ENCODE data around the gene SNX1.
A peak's percentile ranks its signal among the peaks of the same experiment; 100 is the strongest.

The SNX1 gene

DNA sequence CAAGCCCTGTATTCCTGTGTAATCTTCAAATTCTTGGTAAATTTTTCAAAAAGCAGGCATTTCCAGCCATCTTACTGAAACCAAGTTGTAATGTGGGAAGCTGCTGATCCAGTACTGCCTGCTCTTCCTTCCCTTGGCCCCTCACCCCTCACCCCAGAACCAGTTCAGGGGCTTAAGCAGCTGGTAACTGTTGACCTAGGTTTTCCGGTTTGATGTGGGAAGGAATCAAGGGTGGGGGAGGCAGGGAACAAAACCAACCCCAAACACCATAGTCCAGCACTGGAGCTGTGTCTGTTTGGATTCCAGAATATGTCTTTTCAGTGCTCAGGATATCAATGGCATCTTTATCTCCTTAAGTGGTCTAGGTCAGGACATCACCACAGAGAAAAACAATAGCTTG is 26.7 kb downstream of the SNX1 start:
- no peaks in the 10 kb centered on the region for H3K27me3 Mint-ChIP-seq
- H3K36me3 Mint-ChIP-seq (ENCODE audit: low read depth) = peaks cover 88% of the 10 kb centered on the region
- H3K9me3 Mint-ChIP-seq = no peaks in the 10 kb centered on the region
- no peaks in the 10 kb centered on the region for H3K4me1 Mint-ChIP-seq (ENCODE audit: low read depth)
- DNase-seq = no peak
- H3K4me3 Mint-ChIP-seq = no peak overlapping the region
- no peak overlapping the region for H3K27ac Mint-ChIP-seq

DNA sequence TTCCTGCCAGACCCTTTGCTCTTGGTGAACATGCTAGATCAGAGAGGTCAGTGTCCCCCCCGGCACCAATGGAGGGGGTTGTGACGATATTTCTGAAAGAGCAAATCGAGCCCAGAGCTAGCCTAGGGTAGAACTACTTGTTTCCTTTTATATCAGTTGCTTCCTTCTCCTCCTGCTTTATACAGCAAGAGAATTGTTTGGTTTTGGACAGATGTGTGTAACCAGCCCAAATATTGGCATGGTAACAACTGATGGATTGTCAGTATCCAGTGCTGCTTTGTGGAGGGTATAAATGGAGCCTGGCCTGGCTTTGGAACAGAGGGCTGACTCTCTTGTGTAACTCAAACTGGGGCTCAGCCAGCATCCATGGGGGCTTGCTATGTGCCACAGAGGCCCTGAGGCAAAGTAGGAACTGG is 27.2 kb downstream of the SNX1 start:
- H3K4me3 Mint-ChIP-seq = no peak overlapping the region
- peaks cover 88% of the 10 kb centered on the region for H3K36me3 Mint-ChIP-seq (ENCODE audit: low read depth)

DNA sequence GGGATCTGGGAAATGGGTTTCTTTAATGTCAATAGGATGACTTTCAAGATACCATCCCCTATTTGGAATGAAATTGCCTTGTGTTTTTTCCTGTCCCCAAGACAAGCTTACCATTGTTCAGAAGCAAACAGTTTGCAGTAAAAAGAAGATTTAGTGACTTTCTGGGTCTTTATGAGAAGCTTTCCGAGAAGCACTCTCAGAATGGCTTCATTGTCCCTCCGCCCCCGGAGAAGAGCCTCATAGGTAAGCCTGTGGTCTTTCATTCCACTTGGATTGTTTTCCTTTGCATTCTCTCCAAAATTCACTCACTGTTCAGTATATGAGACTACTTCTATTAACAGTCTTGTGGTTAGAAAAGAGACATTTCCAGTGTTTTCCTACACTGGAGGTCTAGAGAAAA is 30.2 kb downstream of the SNX1 start:
- DNase-seq = no peak
- peak overlapping the region; percentile 20 for H3K27ac Mint-ChIP-seq
- H3K4me1 Mint-ChIP-seq (ENCODE audit: low read depth) = no peaks in the 10 kb centered on the region
- peaks cover 90% of the 10 kb centered on the region for H3K36me3 Mint-ChIP-seq (ENCODE audit: low read depth)
- no peaks in the 10 kb centered on the region for H3K9me3 Mint-ChIP-seq
- H3K4me3 Mint-ChIP-seq = no peak overlapping the region
- no peaks in the 10 kb centered on the region for H3K27me3 Mint-ChIP-seq

More for the DNA sequence above, 27.2 kb downstream of the SNX1 start:
- no peaks in the 10 kb centered on the region for H3K4me1 Mint-ChIP-seq (ENCODE audit: low read depth)
- H3K9me3 Mint-ChIP-seq = no peaks in the 10 kb centered on the region
- no peaks in the 10 kb centered on the region for H3K27me3 Mint-ChIP-seq
- H3K27ac Mint-ChIP-seq = no peak overlapping the region
- no peak for DNase-seq

DNA sequence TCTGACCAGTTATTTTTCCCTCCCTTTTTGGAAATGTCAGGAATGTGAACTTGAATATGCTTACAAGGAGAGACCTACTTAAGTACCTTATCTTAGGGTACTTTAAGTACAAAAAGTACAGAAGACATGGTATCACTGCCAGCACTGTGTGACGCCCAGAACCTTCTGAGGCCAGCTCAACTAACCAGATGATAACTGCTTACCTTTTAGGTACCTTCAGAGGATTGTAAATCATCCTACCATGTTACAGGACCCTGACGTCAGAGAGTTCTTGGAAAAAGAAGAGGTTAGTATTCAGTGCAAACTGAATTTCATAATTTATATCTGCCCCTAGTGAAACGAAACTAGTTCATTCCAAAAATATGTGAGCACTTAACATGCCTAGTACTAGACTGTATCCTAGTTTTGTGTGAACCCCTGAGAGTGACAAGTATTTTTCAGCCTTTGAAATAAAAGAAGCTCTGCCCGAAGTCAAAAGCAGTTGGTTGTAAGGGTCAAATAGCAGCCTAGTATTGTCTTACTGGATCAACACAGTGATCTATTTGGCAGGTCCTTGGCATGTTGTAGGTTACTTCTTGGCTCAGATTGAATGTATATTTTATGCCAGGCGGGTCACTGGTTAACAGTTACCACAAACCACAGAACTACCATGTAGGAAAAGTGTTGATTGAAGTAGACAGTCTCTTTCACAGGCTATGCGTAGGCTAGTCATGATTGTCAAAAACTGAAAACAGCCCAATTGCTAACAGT is 31.9 kb downstream of the SNX1 start:
- H3K9me3 Mint-ChIP-seq = no peaks in the 10 kb centered on the region
- no peak overlapping the region for H3K27ac Mint-ChIP-seq
- DNase-seq = no peak
- no peak overlapping the region for H3K4me3 Mint-ChIP-seq
- H3K27me3 Mint-ChIP-seq = no peaks in the 10 kb centered on the region
- H3K4me1 Mint-ChIP-seq (ENCODE audit: low read depth) = no peaks in the 10 kb centered on the region
- peaks cover 96% of the 10 kb centered on the region for H3K36me3 Mint-ChIP-seq (ENCODE audit: low read depth)

DNA sequence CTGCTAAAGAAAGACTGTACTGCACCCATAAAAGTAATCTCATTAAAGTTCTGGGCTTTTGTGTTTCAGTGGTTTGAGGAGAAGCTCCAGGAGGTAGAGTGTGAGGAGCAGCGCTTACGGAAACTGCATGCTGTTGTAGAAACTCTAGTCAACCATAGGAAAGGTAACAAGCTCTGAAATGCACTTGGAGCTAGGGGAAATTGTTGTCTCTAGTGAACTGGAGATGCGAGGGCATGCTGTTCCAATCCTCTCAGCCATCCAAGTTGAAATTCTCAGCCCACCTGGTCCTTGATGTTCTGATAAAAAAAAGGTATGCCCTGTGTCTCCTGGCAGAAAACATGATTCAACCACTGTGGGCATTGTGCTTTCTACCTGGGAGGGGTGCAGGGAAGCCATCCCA is 34.4 kb downstream of the SNX1 start:
- no peak overlapping the region for H3K4me3 Mint-ChIP-seq
- H3K27ac Mint-ChIP-seq = no peak overlapping the region
- no peak for DNase-seq
- H3K27me3 Mint-ChIP-seq = no peaks in the 10 kb centered on the region
- no peaks in the 10 kb centered on the region for H3K4me1 Mint-ChIP-seq (ENCODE audit: low read depth)
- H3K9me3 Mint-ChIP-seq = no peaks in the 10 kb centered on the region
- H3K36me3 Mint-ChIP-seq (ENCODE audit: low read depth) = peaks cover 96% of the 10 kb centered on the region

DNA sequence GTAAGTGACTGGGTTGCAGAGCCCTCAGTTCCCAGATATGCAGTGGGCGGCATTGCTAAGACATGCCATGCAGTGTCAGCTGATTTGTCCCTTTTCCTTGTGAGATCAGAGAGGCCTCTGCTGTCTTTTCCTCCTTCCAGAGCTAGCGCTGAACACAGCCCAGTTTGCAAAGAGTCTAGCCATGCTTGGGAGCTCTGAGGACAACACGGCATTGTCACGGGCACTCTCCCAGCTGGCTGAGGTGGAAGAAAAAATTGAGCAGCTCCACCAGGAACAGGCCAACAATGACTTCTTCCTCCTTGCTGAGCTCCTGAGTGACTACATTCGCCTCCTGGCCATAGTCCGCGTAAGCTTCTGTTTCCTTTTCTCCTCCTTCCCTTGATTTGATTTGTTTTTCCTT is 35.8 kb downstream of the SNX1 start:
- H3K4me1 Mint-ChIP-seq (ENCODE audit: low read depth) = no peaks in the 10 kb centered on the region
- H3K9me3 Mint-ChIP-seq = no peaks in the 10 kb centered on the region
- H3K36me3 Mint-ChIP-seq (ENCODE audit: low read depth) = peaks cover 97% of the 10 kb centered on the region
- H3K27me3 Mint-ChIP-seq = no peaks in the 10 kb centered on the region
- DNase-seq = no peak
- no peak overlapping the region for H3K4me3 Mint-ChIP-seq
- no peak overlapping the region for H3K27ac Mint-ChIP-seq

DNA sequence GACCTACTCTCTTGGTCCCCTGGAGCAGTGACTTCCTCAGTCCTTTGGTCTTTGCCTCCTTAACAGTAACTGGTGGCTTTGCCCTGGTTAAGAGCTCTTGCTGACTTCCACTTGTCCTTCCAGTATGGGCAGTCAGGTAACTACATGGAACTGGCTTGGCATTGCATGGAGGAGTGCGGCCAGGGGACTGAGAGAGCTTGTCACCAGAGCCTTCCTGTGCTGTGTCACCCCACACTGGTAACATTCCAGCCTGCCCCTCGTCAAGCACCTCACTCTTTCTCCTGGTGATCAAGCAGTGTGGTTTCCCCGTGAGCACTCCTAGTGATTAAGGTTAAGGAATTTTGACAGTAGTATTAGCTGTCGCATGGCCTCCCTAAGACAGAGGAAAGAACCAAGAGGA is 36.4 kb downstream of the SNX1 start:
- Mint-ChIP-seq H3K4me1 (ENCODE audit: low read depth) (no peaks in the 10 kb centered on the region), H3K9me3 (no peaks in the 10 kb centered on the region), H3K4me3 (no peak overlapping the region), H3K27me3 (no peaks in the 10 kb centered on the region), H3K36me3 (ENCODE audit: low read depth) (peaks cover 98% of the 10 kb centered on the region), H3K27ac (peak overlapping the region; percentile 6)
- DNase-seq = no peak

DNA sequence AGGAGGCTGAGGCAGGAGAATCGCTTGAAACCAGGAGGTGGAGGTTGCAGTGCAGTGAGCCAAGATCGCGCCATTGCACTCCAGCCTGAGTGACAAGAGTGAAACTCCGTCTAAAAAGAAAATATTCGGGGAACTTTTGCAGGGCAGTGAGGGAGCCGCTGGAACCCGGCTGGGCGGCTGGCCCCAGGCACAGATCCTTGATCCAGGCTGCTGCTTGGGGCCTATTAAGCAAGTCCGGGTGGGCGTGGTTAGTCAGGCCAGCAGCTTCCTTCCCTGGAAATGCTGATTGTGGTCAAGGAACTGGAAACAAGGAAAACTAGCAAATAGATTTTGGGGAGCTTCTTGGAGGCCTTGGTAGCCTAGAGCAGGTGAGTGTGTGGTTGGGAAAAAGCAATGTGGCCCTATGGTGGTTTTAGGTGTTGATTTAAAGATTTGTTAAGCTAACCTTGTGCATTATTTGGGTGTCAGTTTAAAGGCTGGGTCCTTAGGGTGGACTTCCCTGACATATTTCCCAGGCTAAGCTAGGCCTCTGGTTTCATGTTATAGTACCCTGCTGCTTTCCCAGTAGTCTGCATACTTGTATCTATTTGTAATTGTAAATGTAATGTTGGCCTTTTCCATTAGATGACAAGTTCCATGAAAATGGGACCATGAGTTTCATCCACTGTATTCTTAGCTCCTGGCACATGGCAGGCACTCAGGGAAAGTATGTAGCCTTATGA is 38.0 kb downstream of the SNX1 start:
- H3K27ac Mint-ChIP-seq = no peak overlapping the region
- H3K9me3 Mint-ChIP-seq = no peaks in the 10 kb centered on the region
- no peaks in the 10 kb centered on the region for H3K27me3 Mint-ChIP-seq
- DNase-seq = no peak
- H3K36me3 Mint-ChIP-seq (ENCODE audit: low read depth) = peaks cover 97% of the 10 kb centered on the region
- H3K4me1 Mint-ChIP-seq (ENCODE audit: low read depth) = no peaks in the 10 kb centered on the region
- H3K4me3 Mint-ChIP-seq = no peak overlapping the region

DNA sequence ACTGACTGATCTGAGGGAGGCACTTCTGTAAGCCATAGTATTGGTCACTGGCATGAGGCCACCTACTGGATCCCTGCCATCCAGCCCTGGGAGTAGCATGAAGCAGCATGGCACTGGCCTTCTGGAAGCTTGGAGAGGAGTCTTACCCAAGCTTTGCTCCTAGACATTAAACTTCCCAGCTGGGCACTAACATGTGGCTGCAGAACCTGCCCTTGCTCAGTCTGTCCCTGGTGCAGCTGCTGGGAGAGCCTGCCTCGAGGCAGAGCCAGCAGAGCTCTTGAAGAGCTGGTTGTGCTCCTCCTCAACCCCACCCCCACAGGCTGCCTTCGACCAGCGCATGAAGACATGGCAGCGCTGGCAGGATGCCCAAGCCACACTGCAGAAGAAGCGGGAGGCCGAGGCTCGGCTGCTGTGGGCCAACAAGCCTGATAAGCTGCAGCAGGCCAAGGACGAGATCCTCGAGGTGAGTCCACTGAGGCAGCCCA is 38.6 kb downstream of the SNX1 start:
- Mint-ChIP-seq H3K9me3 (no peaks in the 10 kb centered on the region), H3K36me3 (ENCODE audit: low read depth) (peaks cover 94% of the 10 kb centered on the region), H3K4me3 (no peak overlapping the region), H3K27ac (no peak overlapping the region), H3K4me1 (ENCODE audit: low read depth) (no peaks in the 10 kb centered on the region), H3K27me3 (no peaks in the 10 kb centered on the region)
- no peak for DNase-seq

DNA sequence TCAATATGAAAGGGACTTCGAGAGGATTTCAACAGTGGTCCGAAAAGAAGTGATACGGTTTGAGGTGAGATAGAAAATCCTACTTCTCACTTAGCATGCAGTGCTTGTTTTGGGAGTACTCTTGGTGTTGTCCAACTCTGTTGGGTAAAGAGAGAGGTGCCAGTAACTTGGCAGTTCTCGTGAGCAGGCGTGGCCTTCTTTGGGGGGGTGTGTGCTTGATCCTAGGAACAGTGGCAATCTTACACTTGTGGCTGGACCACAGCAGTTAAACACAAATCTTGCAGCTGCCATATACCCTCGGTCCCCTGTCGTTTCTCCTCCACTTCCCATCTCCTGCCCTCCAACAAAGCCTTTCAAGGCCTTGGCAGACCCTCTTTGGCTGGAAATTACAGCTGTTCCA is 40.6 kb downstream of the SNX1 start:
- no peaks in the 10 kb centered on the region for H3K4me1 Mint-ChIP-seq (ENCODE audit: low read depth)
- H3K27ac Mint-ChIP-seq = no peak overlapping the region
- H3K4me3 Mint-ChIP-seq = no peak overlapping the region
- H3K9me3 Mint-ChIP-seq = no peaks in the 10 kb centered on the region
- H3K27me3 Mint-ChIP-seq = no peaks in the 10 kb centered on the region
- DNase-seq = no peak
- H3K36me3 Mint-ChIP-seq (ENCODE audit: low read depth) = peaks cover 84% of the 10 kb centered on the region

DNA sequence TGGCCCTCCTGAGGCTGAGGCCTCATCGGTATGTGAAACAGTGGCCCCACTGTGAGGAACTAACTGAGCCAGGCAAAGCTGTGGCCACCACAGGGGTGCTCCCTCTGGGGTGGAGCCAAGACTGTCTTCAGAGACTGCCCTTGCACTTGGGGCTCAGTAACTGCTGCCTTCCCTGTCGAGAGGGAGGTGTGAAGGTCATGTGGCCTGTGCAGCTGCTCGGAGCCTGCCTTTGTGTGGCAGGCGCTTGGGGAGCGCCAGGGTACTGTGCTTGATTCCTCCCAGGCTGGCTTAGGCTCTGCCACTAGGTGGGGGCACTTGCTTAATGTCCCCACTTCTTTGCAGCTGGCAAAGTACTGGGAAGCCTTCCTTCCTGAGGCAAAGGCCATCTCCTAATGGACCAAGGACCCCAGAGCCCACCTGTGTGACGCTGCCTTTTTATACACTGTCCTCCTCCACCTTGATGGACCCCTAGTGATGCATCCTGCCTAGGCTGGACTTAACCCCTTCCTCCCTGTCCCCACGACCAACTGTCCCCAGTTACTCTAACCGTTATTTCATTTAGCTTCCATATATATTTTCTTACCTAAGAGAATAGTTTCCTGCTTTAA is 41.5 kb downstream of the SNX1 start:
- no peak overlapping the region for H3K27ac Mint-ChIP-seq

DNA sequence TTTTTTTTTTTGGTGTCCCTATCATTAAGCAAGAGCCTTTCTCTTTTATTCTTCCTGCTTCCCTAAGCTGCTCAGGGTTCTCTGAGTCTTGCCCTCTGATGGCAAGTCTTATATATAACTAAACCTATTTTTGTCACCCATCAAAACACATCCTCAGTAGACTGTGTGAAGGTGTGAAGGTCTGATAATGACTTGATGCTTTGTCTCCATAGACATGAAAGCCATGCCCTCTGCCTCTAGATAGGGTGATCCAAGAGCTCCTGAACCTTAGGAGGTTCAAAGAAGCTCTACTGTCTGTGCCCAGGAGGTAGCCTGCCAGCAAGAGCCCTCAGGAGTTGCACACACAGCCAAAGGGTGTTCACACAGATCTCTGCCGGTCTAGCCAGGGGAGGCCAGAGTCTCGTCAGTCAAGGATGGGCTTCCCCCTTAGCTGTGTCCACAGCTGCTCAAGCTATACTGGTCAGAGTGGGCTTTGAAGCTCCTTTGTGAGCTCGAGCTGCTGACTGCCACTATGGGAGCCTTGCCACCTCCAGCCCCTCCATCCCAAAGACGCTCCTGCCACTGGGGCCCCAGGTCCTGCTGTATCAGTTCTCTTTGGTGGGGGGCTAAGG is 42.7 kb downstream of the SNX1 start:
- no peaks in the 10 kb centered on the region for H3K27me3 Mint-ChIP-seq
- no peaks in the 10 kb centered on the region for H3K9me3 Mint-ChIP-seq
- DNase-seq = no peak
- no peak overlapping the region for H3K4me3 Mint-ChIP-seq
- H3K27ac Mint-ChIP-seq = peak overlapping the region; percentile 26
- no peaks in the 10 kb centered on the region for H3K4me1 Mint-ChIP-seq (ENCODE audit: low read depth)
- peaks cover 81% of the 10 kb centered on the region for H3K36me3 Mint-ChIP-seq (ENCODE audit: low read depth)

More for the DNA sequence above, 41.5 kb downstream of the SNX1 start:
- DNase-seq = no peak
- Mint-ChIP-seq H3K4me3 (no peak overlapping the region), H3K36me3 (ENCODE audit: low read depth) (peaks cover 82% of the 10 kb centered on the region), H3K9me3 (no peaks in the 10 kb centered on the region), H3K4me1 (ENCODE audit: low read depth) (no peaks in the 10 kb centered on the region), H3K27me3 (no peaks in the 10 kb centered on the region)

DNA sequence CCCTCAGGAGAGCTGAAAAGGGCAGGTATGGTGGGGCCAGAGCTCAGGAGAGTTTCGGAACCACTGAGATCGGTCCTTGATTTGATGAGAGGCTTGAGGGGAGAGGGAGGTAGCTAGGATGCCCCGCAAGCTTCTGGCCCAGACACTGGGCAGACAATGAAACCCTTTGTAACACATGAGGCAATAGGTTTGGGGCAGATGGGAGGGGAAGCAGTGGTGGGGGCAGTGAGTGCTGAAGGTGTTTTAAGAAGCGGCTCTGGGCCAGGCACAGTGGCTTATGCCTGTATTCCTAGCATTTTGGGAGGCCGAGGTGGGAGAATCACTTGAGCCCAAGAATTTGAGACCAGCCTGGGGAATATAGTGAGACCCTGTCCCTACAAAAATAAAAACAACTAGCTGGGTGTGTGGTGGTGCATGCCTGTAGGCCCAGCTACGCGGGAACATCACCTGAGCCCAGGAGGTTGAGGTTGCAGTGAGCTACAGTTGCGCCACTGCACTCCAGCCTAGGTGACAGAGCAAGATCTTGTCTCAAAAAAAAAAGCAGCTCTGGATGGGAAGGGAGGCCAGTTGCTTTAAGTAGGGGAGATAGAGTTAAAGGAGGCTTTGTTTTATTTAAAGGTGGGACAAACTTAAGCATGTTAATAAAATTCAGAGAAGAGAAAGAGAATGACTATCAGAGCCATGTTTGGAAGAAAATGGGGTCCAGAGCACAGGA is 46.2 kb downstream of the SNX1 start:
- Mint-ChIP-seq H3K9me3 (no peaks in the 10 kb centered on the region), H3K27me3 (no peaks in the 10 kb centered on the region), H3K36me3 (ENCODE audit: low read depth) (peaks cover 67% of the 10 kb centered on the region), H3K27ac (peak overlapping the region; percentile 23), H3K4me1 (ENCODE audit: low read depth) (no peaks in the 10 kb centered on the region), H3K4me3 (no peak overlapping the region)
- DNase-seq = no peak

DNA sequence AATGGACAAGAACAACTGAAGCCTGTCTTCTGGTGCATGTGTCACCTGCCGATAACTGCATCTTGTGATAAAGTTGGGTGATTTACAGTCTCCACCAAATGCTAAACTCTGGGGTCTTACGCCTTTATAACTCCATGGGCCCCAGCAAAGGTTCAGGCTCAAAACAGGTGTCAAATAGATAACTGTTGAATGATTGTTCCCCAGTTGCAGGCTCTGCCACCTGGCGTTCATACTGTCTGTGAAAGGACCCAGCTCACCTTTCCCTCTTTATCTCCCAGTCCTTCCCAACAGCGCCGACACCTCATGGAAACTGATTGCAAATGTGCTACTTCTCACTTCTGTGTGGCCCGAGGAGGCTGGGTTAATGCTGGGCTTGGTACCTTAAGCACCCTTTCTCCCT is 47.5 kb downstream of the SNX1 start:
- H3K27ac Mint-ChIP-seq = peak overlapping the region; percentile 7
- peaks cover 54% of the 10 kb centered on the region for H3K36me3 Mint-ChIP-seq (ENCODE audit: low read depth)
- no peaks in the 10 kb centered on the region for H3K9me3 Mint-ChIP-seq

More for the DNA sequence above, 47.5 kb downstream of the SNX1 start:
- Mint-ChIP-seq H3K4me3 (no peak overlapping the region), H3K27me3 (no peaks in the 10 kb centered on the region), H3K4me1 (ENCODE audit: low read depth) (no peaks in the 10 kb centered on the region)
- no peak for DNase-seq
